Measurements from ENCODE around the gene GPRIN3. TPM values are rescaled to one million over a fixed set of nuclear protein-coding genes. Genes with fewer than 3 reads are reported as not detected.

The GPRIN3 gene
- total and polyA plus RNA-seq, 10 of the 15 experiments (the other 5 are each of a cell fraction or from before 2014, with no cell fraction given), result under 0.01 to 0.05 (median 0.01) TPM; not detected in 6

DNA sequence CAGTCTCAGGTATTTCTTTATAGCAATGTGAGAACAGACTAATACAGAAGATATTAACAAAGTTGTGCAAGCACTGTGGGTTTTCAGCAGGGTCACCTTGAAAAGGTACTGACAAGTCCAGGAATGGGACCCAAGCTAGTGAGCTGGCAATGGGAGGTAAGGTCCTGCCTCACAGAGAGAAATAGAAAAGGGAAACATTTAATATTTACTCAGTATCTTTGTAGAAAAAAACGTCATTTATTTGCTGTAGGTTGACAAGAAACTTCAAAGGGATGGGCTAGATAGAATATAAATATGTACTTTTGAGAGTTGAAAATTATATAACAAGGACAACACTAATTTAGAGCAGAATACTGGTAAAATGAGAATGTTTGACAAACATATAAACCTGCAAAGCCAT lies 89.0 kb downstream of the GPRIN3 start:
- TF ChIP-seq MLLT1 (IDR thresholded peaks at IDR 0.05) (no peak), RB1 (IDR thresholded peaks at IDR 0.05; ENCODE audit: borderline replicate concordance) (no peak), ZNF384 (IDR thresholded peaks at IDR 0.05; ENCODE audit: borderline replicate concordance, low read depth, low read length) (no peak)
- no peaks in the 10 kb centered on the region for H3K79me2 ChIP-seq (ENCODE audit: control insufficient read depth, insufficient read depth, low read length)
- H3K9me3 ChIP-seq (replicated peaks; ENCODE audit: control insufficient read depth, insufficient read depth, low read length), result no peaks in the 10 kb centered on the region
- BruUV-seq (replicated peaks), result no TSS peak
- H2AFZ ChIP-seq (ENCODE audit: control insufficient read depth, low read depth, low read length), result no peak overlapping the region
- H3K36me3 ChIP-seq (ENCODE audit: control insufficient read depth in 2 of 2, insufficient read depth in 2 of 2, low read length in 1 of 2), result no peaks in the 10 kb centered on the region
- 0% methylated on average over 1 of the region's 1 CpG for WGBS (ENCODE audit: insufficient coverage, insufficient replicate concordance, low lambda C conversion rate, missing lambda C conversion rate)
- intact Hi-C loops (cut with micrococcal nuclease; ENCODE audit: unreplicated experiment), result no loop called here
- in situ Hi-C loops (cut with MboI), result no loop called here
- ChIA-PET CTCF (interaction anchor here (1.9 kb wide), 1 partner anchor 8 kb away, joined by 11 read pairs; no protein-coding TSS in a partner anchor), POLR2A (no interaction called here), SMC1A (ENCODE audit: uncharacterized antibody, unreplicated experiment) (interaction anchor here (1.4 to 2.1 kb wide), 2 partner anchors 16 to 54 kb away, joined by 3 to 5 read pairs; no protein-coding TSS in a partner anchor), RAD21 (ENCODE audit: unreplicated experiment) (interaction anchor here (0.6 kb wide), 1 partner anchor 227 kb away, joined by 3 read pairs; no protein-coding TSS in a partner anchor)
- ATAC-seq (no peak), DNase-seq (ENCODE audit: low read depth, low spot score) (no peak), FAIRE-seq (no peak)
- no peak overlapping the region for H3K4me3 ChIP-seq
- H3K27me3 ChIP-seq (replicated peaks in 1 of 2; ENCODE audit: control insufficient read depth in 2 of 2, insufficient read depth in 2 of 2, low read length in 1 of 2), result no peaks in the 10 kb centered on the region
- no peak overlapping the region for H3K27ac ChIP-seq (ENCODE audit: control insufficient read depth, insufficient read depth)
- H4K20me1 ChIP-seq (ENCODE audit: control insufficient read depth, insufficient read depth), result no peaks in the 10 kb centered on the region
- H3K4me2 ChIP-seq (ENCODE audit: control insufficient read depth, insufficient read depth), result no peak overlapping the region
- H3K9ac ChIP-seq (ENCODE audit: control insufficient read depth, insufficient read depth, low read length), result no peak overlapping the region
- no peaks in the 10 kb centered on the region for H3K4me1 ChIP-seq (ENCODE audit: control insufficient read depth, insufficient read depth, low read length)

DNA sequence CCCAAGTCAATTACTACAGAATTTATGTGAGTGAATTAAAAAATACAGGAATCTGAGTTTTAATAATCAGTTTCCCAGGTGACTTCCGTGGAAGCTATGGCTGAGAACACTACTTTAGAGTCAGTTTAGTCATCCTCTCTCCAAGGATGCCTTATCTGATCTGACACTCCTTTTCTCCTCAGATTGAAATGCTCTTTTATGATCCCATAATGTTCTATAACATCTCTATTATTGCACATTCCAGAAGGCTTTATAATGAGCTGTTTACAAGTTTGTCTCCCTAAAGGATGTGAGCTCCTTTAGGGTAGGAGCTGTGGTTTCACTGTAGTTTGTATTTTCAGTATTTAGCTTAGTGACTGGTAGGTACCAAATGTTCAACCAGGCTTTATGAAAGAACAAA lies 90.0 kb downstream of the GPRIN3 start:
- WGBS (ENCODE audit: insufficient coverage, insufficient replicate concordance, low lambda C conversion rate, missing lambda C conversion rate), result 4% methylated on average over 1 of the region's 1 CpG
- ChIA-PET POLR2A (no interaction called here), SMC1A (ENCODE audit: uncharacterized antibody, unreplicated experiment) (interaction anchor here (0.9 to 1.4 kb wide), 7 partner anchors 9 to 55 kb away, joined by 3 to 4 read pairs (median 4); no protein-coding TSS in a partner anchor), RAD21 (ENCODE audit: unreplicated experiment) (interaction anchor here (0.7 to 1.4 kb wide), 2 partner anchors 9 to 219 kb away, joined by 4 to 5 read pairs; no protein-coding TSS in a partner anchor), CTCF (interaction anchor here (0.6 to 1.9 kb wide), 2 partner anchors 9 to 627 kb away, joined by 3 to 11 read pairs; no protein-coding TSS in a partner anchor)
- H3K4me1 ChIP-seq (ENCODE audit: control insufficient read depth, insufficient read depth, low read length), result no peaks in the 10 kb centered on the region
- H3K4me2 ChIP-seq (ENCODE audit: control insufficient read depth, insufficient read depth), result no peak overlapping the region
- H3K9ac ChIP-seq (ENCODE audit: control insufficient read depth, insufficient read depth, low read length), result no peak overlapping the region
- H3K9me3 ChIP-seq (replicated peaks; ENCODE audit: control insufficient read depth, insufficient read depth, low read length), result no peaks in the 10 kb centered on the region
- FAIRE-seq (no peak), ATAC-seq (no peak), DNase-seq (ENCODE audit: low read depth, low spot score) (no peak)
- H2AFZ ChIP-seq (ENCODE audit: control insufficient read depth, low read depth, low read length), result no peak overlapping the region
- in situ Hi-C loops (cut with MboI) (no loop called here), intact Hi-C loops (cut with micrococcal nuclease; ENCODE audit: unreplicated experiment) (no loop called here)
- no peaks in the 10 kb centered on the region for H3K36me3 ChIP-seq (ENCODE audit: control insufficient read depth in 2 of 2, insufficient read depth in 2 of 2, low read length in 1 of 2)
- H3K27ac ChIP-seq (ENCODE audit: control insufficient read depth, insufficient read depth), result no peak overlapping the region
- TF ChIP-seq KLF5 (IDR thresholded peaks at IDR 0.05; ENCODE audit: partially characterized antibody) (no peak), CBX5 (IDR thresholded peaks at IDR 0.05; ENCODE audit: low read depth) (no peak), NRF1 (conservative IDR thresholded peaks at IDR 0.05; ENCODE audit: low read depth, low read length) (no peak), ZNF274 (IDR thresholded peaks at IDR 0.05; ENCODE audit: insufficient read depth, insufficient read length) (no peak), MEF2A (IDR thresholded peaks at IDR 0.05; ENCODE audit: insufficient read depth, low read depth, low read length) (no peak), BRCA1 (IDR thresholded peaks at IDR 0.05; ENCODE audit: low read depth, low read length) (no peak), KAT2A (conservative IDR thresholded peaks at IDR 0.05; ENCODE audit: control insufficient read depth, low read depth, low read length) (no peak), ZNF384 (IDR thresholded peaks at IDR 0.05; ENCODE audit: borderline replicate concordance, low read depth, low read length) (no peak), RB1 (IDR thresholded peaks at IDR 0.05; ENCODE audit: borderline replicate concordance) (no peak), SREBF2 (IDR thresholded peaks at IDR 0.05; ENCODE audit: low read length) (no peak), SREBF1 (IDR thresholded peaks at IDR 0.05; ENCODE audit: low read length) (no peak), PAX5 (IDR thresholded peaks at IDR 0.05; ENCODE audit: borderline replicate concordance, low read depth, low read length) (no peak), HDGF (IDR thresholded peaks at IDR 0.05) (no peak)
- TF ChIP-seq, protein P1, sequence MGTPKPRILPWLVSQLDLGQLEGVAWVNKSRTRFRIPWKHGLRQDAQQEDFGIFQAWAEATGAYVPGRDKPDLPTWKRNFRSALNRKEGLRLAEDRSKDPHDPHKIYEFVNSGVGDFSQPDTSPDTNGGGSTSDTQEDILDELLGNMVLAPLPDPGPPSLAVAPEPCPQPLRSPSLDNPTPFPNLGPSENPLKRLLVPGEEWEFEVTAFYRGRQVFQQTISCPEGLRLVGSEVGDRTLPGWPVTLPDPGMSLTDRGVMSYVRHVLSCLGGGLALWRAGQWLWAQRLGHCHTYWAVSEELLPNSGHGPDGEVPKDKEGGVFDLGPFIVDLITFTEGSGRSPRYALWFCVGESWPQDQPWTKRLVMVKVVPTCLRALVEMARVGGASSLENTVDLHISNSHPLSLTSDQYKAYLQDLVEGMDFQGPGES (IDR thresholded peaks at IDR 0.05), result no peak
- no peaks in the 10 kb centered on the region; a peak in 1 of 4 replicates for H3K27me3 ChIP-seq (replicated peaks in 1 of 2; ENCODE audit: control insufficient read depth in 2 of 2, insufficient read depth in 2 of 2, low read length in 1 of 2)
- no TSS peak for BruUV-seq (replicated peaks)
- H4K20me1 ChIP-seq (ENCODE audit: control insufficient read depth, insufficient read depth), result no peaks in the 10 kb centered on the region
- H3K4me3 ChIP-seq, result no peak overlapping the region
- H3K79me2 ChIP-seq (ENCODE audit: control insufficient read depth, insufficient read depth, low read length), result no peaks in the 10 kb centered on the region
